ENCODE data around the gene XG. TPM values are rescaled to one million over a fixed set of nuclear protein-coding genes. Genes with fewer than 3 reads are reported as not detected.
"Not testable (repeated sequence)": the region's sequence is repeated elsewhere in the genome, so short reads cannot be mapped to it uniquely, and the experiment has no call there.

Gene XG
- polyA plus RNA-seq, 1 donor = 0.06 TPM

GRCh38 chrX:2761246-2761645, 9.4 kb downstream of the XG start:
- H3K27me3 ChIP-seq (ENCODE audit: control insufficient read depth, insufficient read depth, low read length) = no peaks in the 10 kb centered on the region
- no peaks in the 10 kb centered on the region for H3K36me3 ChIP-seq (ENCODE audit: control insufficient read depth, insufficient read depth, low read length)
- H3K9me3 ChIP-seq (ENCODE audit: control insufficient read depth, low read depth, low read length) = no peaks in the 10 kb centered on the region
- H3K4me3 ChIP-seq (ENCODE audit: low read length) = no peak overlapping the region
- H3K27ac ChIP-seq (ENCODE audit: low read length) = no peak overlapping the region
- WGBS (ENCODE audit: insufficient coverage, low lambda C conversion rate) = no CpG with 5 or more reads among the region's 2 CpGs
- DNase-seq = no peak
- no peaks in the 10 kb centered on the region for H3K4me1 ChIP-seq (ENCODE audit: control insufficient read depth, insufficient read depth, low read length)

GRCh38 chrX:2762671-2763070, 10.8 kb downstream of the XG start:
- not testable (repeated sequence) for H3K9me3 ChIP-seq (ENCODE audit: control insufficient read depth, low read depth, low read length); H3K36me3 ChIP-seq (ENCODE audit: control insufficient read depth, insufficient read depth, low read length); H3K4me3 ChIP-seq (ENCODE audit: low read length); H3K27ac ChIP-seq (ENCODE audit: low read length); H3K4me1 ChIP-seq (ENCODE audit: control insufficient read depth, insufficient read depth, low read length); H3K27me3 ChIP-seq (ENCODE audit: control insufficient read depth, insufficient read depth, low read length)
- peak in 1 of 2 donors; percentile 64 for DNase-seq
- WGBS (ENCODE audit: insufficient coverage, low lambda C conversion rate) = no CpG with 5 or more reads among the region's 4 CpGs

- H3K27me3 ChIP-seq (ENCODE audit: control insufficient read depth, insufficient read depth, low read length); H3K4me1 ChIP-seq (ENCODE audit: control insufficient read depth, insufficient read depth, low read length); H3K4me3 ChIP-seq (ENCODE audit: low read length); H3K27ac ChIP-seq (ENCODE audit: low read length); DNase-seq; H3K9me3 ChIP-seq (ENCODE audit: control insufficient read depth, low read depth, low read length); H3K36me3 ChIP-seq (ENCODE audit: control insufficient read depth, insufficient read depth, low read length): not testable (repeated sequence)
- WGBS (ENCODE audit: insufficient coverage, low lambda C conversion rate) = 75% methylated on average over 4 of the region's 19 CpGs
Measured at GRCh38 chrX:2764766-2765548, 13.1 kb downstream of the XG start.

- Histone ChIP-seq H3K4me1 (ENCODE audit: control insufficient read depth, insufficient read depth, low read length) (no peaks in the 10 kb centered on the region), H3K27ac (ENCODE audit: low read length) (no peak overlapping the region), H3K27me3 (ENCODE audit: control insufficient read depth, insufficient read depth, low read length) (no peaks in the 10 kb centered on the region), H3K9me3 (ENCODE audit: control insufficient read depth, low read depth, low read length) (no peaks in the 10 kb centered on the region), H3K36me3 (ENCODE audit: control insufficient read depth, insufficient read depth, low read length) (no peaks in the 10 kb centered on the region), H3K4me3 (ENCODE audit: low read length) (no peak overlapping the region)
- no peak for DNase-seq
- no CpG with 5 or more reads among the region's 5 CpGs for WGBS (ENCODE audit: insufficient coverage, low lambda C conversion rate)
Measured at GRCh38 chrX:2765549-2765830, 13.7 kb downstream of the XG start.

GRCh38 chrX:2766906-2767305, 15.1 kb downstream of the XG start:
- Histone ChIP-seq H3K4me3 (ENCODE audit: low read length) (no peak overlapping the region), H3K36me3 (ENCODE audit: control insufficient read depth, insufficient read depth, low read length) (no peaks in the 10 kb centered on the region), H3K27me3 (ENCODE audit: control insufficient read depth, insufficient read depth, low read length) (no peaks in the 10 kb centered on the region), H3K27ac (ENCODE audit: low read length) (no peak overlapping the region), H3K9me3 (ENCODE audit: control insufficient read depth, low read depth, low read length) (no peaks in the 10 kb centered on the region), H3K4me1 (ENCODE audit: control insufficient read depth, insufficient read depth, low read length) (no peaks in the 10 kb centered on the region)
- no peak for DNase-seq
- no CpG with 5 or more reads among the region's 11 CpGs for WGBS (ENCODE audit: insufficient coverage, low lambda C conversion rate)

- Histone ChIP-seq H3K27me3 (ENCODE audit: control insufficient read depth, insufficient read depth, low read length) (no peaks in the 10 kb centered on the region), H3K4me1 (ENCODE audit: control insufficient read depth, insufficient read depth, low read length) (no peaks in the 10 kb centered on the region), H3K27ac (ENCODE audit: low read length) (no peak overlapping the region), H3K4me3 (ENCODE audit: low read length) (no peak overlapping the region), H3K9me3 (ENCODE audit: control insufficient read depth, low read depth, low read length) (no peaks in the 10 kb centered on the region), H3K36me3 (ENCODE audit: control insufficient read depth, insufficient read depth, low read length) (no peaks in the 10 kb centered on the region)
- WGBS (ENCODE audit: insufficient coverage, low lambda C conversion rate) = no CpG with 5 or more reads among the region's 25 CpGs
- DNase-seq = peak; percentile 19 to 38
Measured at GRCh38 chrX:2767631-2768455, 16.0 kb downstream of the XG start.

GRCh38 chrX:2769615-2770014, 17.8 kb downstream of the XG start:
- H3K27ac ChIP-seq (ENCODE audit: low read length) = no peak overlapping the region
- H3K9me3 ChIP-seq (ENCODE audit: control insufficient read depth, low read depth, low read length) = no peaks in the 10 kb centered on the region
- H3K4me3 ChIP-seq (ENCODE audit: low read length) = no peak overlapping the region
- H3K36me3 ChIP-seq (ENCODE audit: control insufficient read depth, insufficient read depth, low read length) = no peaks in the 10 kb centered on the region
- DNase-seq = no peak
- no peaks in the 10 kb centered on the region for H3K27me3 ChIP-seq (ENCODE audit: control insufficient read depth, insufficient read depth, low read length)
- WGBS (ENCODE audit: insufficient coverage, low lambda C conversion rate) = no CpG with 5 or more reads among the region's 1 CpG
- H3K4me1 ChIP-seq (ENCODE audit: control insufficient read depth, insufficient read depth, low read length) = no peaks in the 10 kb centered on the region

GRCh38 chrX:2773166-2774055, 21.6 kb downstream of the XG start:
- 98% methylated on average over 3 of the region's 10 CpGs for whole genome bisulfite sequencing (ENCODE audit: insufficient coverage, low lambda C conversion rate)
- not testable (repeated sequence) for DNase-seq; H3K4me3 ChIP-seq (ENCODE audit: low read length); H3K36me3 ChIP-seq (ENCODE audit: control insufficient read depth, insufficient read depth, low read length); H3K27me3 ChIP-seq (ENCODE audit: control insufficient read depth, insufficient read depth, low read length); H3K4me1 ChIP-seq (ENCODE audit: control insufficient read depth, insufficient read depth, low read length); H3K27ac ChIP-seq (ENCODE audit: low read length); H3K9me3 ChIP-seq (ENCODE audit: control insufficient read depth, low read depth, low read length)

- H3K9me3 ChIP-seq (ENCODE audit: control insufficient read depth, low read depth, low read length) = no peaks in the 10 kb centered on the region
- no peak overlapping the region for H3K27ac ChIP-seq (ENCODE audit: low read length)
- DNase-seq = no peak
- no peak overlapping the region for H3K4me3 ChIP-seq (ENCODE audit: low read length)
- H3K36me3 ChIP-seq (ENCODE audit: control insufficient read depth, insufficient read depth, low read length) = no peaks in the 10 kb centered on the region
- WGBS (ENCODE audit: insufficient coverage, low lambda C conversion rate) = 100% methylated on average over 1 of the region's 5 CpGs
- H3K27me3 ChIP-seq (ENCODE audit: control insufficient read depth, insufficient read depth, low read length) = no peaks in the 10 kb centered on the region
- H3K4me1 ChIP-seq (ENCODE audit: control insufficient read depth, insufficient read depth, low read length) = no peaks in the 10 kb centered on the region
Measured at GRCh38 chrX:2774057-2774456, 22.2 kb downstream of the XG start.

GRCh38 chrX:2774776-2775175, 22.9 kb downstream of the XG start:
- 100% methylated on average over 1 of the region's 3 CpGs for WGBS (ENCODE audit: insufficient coverage, low lambda C conversion rate)

More at GRCh38 chrX:2774776-2775175, 22.9 kb downstream of the XG start:
- no peaks in the 10 kb centered on the region for H3K9me3 ChIP-seq (ENCODE audit: control insufficient read depth, low read depth, low read length)
- H3K27me3 ChIP-seq (ENCODE audit: control insufficient read depth, insufficient read depth, low read length) = no peaks in the 10 kb centered on the region
- no peaks in the 10 kb centered on the region for H3K36me3 ChIP-seq (ENCODE audit: control insufficient read depth, insufficient read depth, low read length)
- no peak for DNase-seq
- H3K4me3 ChIP-seq (ENCODE audit: low read length) = no peak overlapping the region
- peaks cover under 1% of the 10 kb centered on the region for H3K4me1 ChIP-seq (ENCODE audit: control insufficient read depth, insufficient read depth, low read length)
- no peak overlapping the region for H3K27ac ChIP-seq (ENCODE audit: low read length)

Measured in large intestine (tissue), 3 donors.